ENCODE results near the gene TSPEAR. TPM values are rescaled to one million over a fixed set of nuclear protein-coding genes. Genes with fewer than 3 reads are reported as not detected.
A peak's percentile ranks its signal among the peaks of the same experiment; 100 is the strongest.

Gene TSPEAR
- total RNA-seq, 1 experiment from 2014 or later = 0.32 TPM

DNA sequence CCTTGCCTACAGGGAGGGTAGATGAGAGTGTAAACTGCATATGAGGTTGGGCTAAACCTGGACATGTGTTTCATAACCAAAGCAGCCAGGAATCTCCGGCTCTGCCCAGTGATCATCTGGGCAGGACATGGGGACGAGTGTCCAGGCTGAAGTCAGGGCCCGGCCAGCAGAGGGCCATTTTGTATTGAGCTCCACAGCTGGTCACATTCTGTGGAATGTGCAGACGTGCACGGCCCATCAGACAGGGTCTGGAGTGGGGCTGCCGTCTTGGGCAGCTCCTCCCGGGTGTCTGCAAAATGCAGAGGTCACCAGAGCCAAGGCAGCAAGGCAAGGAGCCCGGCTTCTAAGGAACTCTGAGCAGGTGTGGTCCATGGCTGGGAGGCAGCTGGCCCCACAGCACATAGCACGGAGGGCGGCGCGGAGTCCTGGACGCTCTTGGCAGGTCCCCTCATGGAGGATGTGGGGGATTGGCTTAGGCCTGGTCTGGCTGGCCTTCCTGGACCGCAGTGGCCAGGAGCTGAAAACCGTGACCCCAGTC is 249.8 kb downstream of the TSPEAR start:
- Mint-ChIP-seq H3K4me1 (ENCODE audit: low read depth, unreplicated experiment) (peaks cover 7% of the 10 kb centered on the region), H3K27ac (ENCODE audit: unreplicated experiment) (no peak overlapping the region), H3K27me3 (ENCODE audit: insufficient read depth, unreplicated experiment) (no peaks in the 10 kb centered on the region), H3K9me3 (ENCODE audit: unreplicated experiment) (peaks cover 9% of the 10 kb centered on the region), H3K4me3 (ENCODE audit: unreplicated experiment) (no peak overlapping the region), H3K36me3 (ENCODE audit: insufficient read depth, unreplicated experiment) (no peaks in the 10 kb centered on the region)
- CTCF ChIA-PET = interaction anchor here (0.5 to 1.0 kb wide), 4 partner anchors 81 to 332 kb away, joined by 3 to 4 read pairs (median 4); partner anchors contain the start of gene CFAP410
- no TSS peak for BruUV-seq (replicated peaks)
- Histone ChIP-seq H3K4me1 (peaks cover 20% of the 10 kb centered on the region), H3K36me3 (ENCODE audit: control insufficient read depth, insufficient read depth, low read length) (no peaks in the 10 kb centered on the region), H3K27me3 (replicated peaks; ENCODE audit: control insufficient read depth, insufficient read depth, low read length) (no peaks in the 10 kb centered on the region), H3K9me3 (no peaks in the 10 kb centered on the region), H3K4me3 (ENCODE audit: low read depth, low read length) (no peak overlapping the region)
- TF ChIP-seq, protein P1, sequence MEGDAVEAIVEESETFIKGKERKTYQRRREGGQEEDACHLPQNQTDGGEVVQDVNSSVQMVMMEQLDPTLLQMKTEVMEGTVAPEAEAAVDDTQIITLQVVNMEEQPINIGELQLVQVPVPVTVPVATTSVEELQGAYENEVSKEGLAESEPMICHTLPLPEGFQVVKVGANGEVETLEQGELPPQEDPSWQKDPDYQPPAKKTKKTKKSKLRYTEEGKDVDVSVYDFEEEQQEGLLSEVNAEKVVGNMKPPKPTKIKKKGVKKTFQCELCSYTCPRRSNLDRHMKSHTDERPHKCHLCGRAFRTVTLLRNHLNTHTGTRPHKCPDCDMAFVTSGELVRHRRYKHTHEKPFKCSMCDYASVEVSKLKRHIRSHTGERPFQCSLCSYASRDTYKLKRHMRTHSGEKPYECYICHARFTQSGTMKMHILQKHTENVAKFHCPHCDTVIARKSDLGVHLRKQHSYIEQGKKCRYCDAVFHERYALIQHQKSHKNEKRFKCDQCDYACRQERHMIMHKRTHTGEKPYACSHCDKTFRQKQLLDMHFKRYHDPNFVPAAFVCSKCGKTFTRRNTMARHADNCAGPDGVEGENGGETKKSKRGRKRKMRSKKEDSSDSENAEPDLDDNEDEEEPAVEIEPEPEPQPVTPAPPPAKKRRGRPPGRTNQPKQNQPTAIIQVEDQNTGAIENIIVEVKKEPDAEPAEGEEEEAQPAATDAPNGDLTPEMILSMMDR (IDR thresholded peaks at IDR 0.05; ENCODE audit: insufficient read depth in 1 of 2, low read depth in 1 of 2, low read length in 1 of 2, severe bottlenecking in 1 of 2, unreplicated experiment in 1 of 2) = peak; percentile 38 to 45
- intact Hi-C loops (cut with micrococcal nuclease; ENCODE audit: unreplicated experiment) = no loop called here
- POLR2A ChIA-PET = no interaction called here
- DNase-seq = peak in 1 of 2 experiments; percentile 43

DNA sequence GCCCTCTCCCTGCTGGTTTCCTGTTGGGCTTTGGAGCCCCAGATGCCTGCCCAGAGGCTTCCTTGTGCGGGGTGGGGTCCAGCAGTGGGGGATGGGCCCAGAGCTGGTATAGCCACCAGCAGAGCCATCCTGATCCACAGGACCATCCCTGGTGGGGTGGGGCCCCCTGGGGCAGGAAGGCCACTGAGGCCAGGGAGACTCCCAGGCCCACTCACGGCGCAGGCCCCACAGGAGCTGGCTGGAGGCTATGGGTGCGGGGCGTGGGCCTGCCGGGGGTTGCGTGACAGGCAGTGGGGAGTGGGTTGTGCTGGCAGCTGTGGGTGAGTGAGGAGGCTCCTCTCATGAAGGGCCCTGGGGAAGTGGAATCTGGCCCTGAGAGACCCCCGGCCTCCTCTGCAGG is 250.4 kb downstream of the TSPEAR start:
- peaks cover 24% of the 10 kb centered on the region for H3K4me1 ChIP-seq
- Mint-ChIP-seq H3K9me3 (ENCODE audit: unreplicated experiment) (peaks cover 5% of the 10 kb centered on the region), H3K36me3 (ENCODE audit: insufficient read depth, unreplicated experiment) (no peaks in the 10 kb centered on the region), H3K4me3 (ENCODE audit: unreplicated experiment) (no peak overlapping the region), H3K27ac (ENCODE audit: unreplicated experiment) (no peak overlapping the region), H3K27me3 (ENCODE audit: insufficient read depth, unreplicated experiment) (no peaks in the 10 kb centered on the region), H3K4me1 (ENCODE audit: low read depth, unreplicated experiment) (peaks cover 7% of the 10 kb centered on the region)
- H3K4me3 ChIP-seq (ENCODE audit: low read depth, low read length) = no peak overlapping the region
- intact Hi-C loops (cut with micrococcal nuclease; ENCODE audit: unreplicated experiment) = no loop called here
- POLR2A ChIA-PET = no interaction called here
- no peaks in the 10 kb centered on the region for H3K36me3 ChIP-seq (ENCODE audit: control insufficient read depth, insufficient read depth, low read length)
- TF ChIP-seq, protein P1 (IDR thresholded peaks at IDR 0.05; ENCODE audit: insufficient read depth in 1 of 2, low read depth in 1 of 2, low read length in 1 of 2, severe bottlenecking in 1 of 2, unreplicated experiment in 1 of 2) = no peak
- BruUV-seq (replicated peaks) = no TSS peak
- H3K9me3 ChIP-seq = no peaks in the 10 kb centered on the region
- H3K27me3 ChIP-seq (replicated peaks; ENCODE audit: control insufficient read depth, insufficient read depth, low read length) = no peaks in the 10 kb centered on the region
- CTCF ChIA-PET = interaction anchor here (1.0 kb wide), 2 partner anchors 122 to 281 kb away, joined by 4 read pairs; partner anchors contain the start of gene CFAP410
- DNase-seq = no peak

DNA sequence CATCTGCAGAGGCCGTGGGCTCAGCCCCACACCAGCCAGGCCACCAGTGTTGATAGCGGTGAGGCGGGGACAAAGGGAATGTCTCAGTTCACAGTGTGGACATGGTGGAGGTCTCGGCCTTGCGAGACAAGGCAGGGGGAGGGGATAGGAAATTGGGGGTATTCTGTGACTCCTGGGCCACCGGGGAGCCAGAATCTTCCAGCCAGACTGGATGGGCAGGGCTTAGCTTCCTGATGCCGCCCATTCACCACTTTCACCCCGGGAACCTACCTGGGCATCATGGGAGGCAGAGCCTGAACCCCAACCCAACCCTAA is 251.0 kb downstream of the TSPEAR start:
- H3K9me3 Mint-ChIP-seq (ENCODE audit: unreplicated experiment) = no peaks in the 10 kb centered on the region
- Histone ChIP-seq H3K4me3 (ENCODE audit: low read depth, low read length) (no peak overlapping the region), H3K36me3 (ENCODE audit: control insufficient read depth, insufficient read depth, low read length) (no peaks in the 10 kb centered on the region), H3K27me3 (replicated peaks; ENCODE audit: control insufficient read depth, insufficient read depth, low read length) (no peaks in the 10 kb centered on the region), H3K4me1 (peaks cover 26% of the 10 kb centered on the region), H3K9me3 (no peaks in the 10 kb centered on the region)
- no TSS peak for BruUV-seq (replicated peaks)
- H3K27ac Mint-ChIP-seq (ENCODE audit: unreplicated experiment) = no peak overlapping the region
- H3K27me3 Mint-ChIP-seq (ENCODE audit: insufficient read depth, unreplicated experiment) = no peaks in the 10 kb centered on the region
- no peak for DNase-seq
- CTCF ChIA-PET = no interaction called here
- TF ChIP-seq, protein P1 (IDR thresholded peaks at IDR 0.05; ENCODE audit: insufficient read depth in 1 of 2, low read depth in 1 of 2, low read length in 1 of 2, severe bottlenecking in 1 of 2, unreplicated experiment in 1 of 2) = no peak
- H3K36me3 Mint-ChIP-seq (ENCODE audit: insufficient read depth, unreplicated experiment) = no peaks in the 10 kb centered on the region
- no peak overlapping the region for H3K4me3 Mint-ChIP-seq (ENCODE audit: unreplicated experiment)
- intact Hi-C loops (cut with micrococcal nuclease; ENCODE audit: unreplicated experiment) = no loop called here
- H3K4me1 Mint-ChIP-seq (ENCODE audit: low read depth, unreplicated experiment) = peaks cover 7% of the 10 kb centered on the region
- POLR2A ChIA-PET = no interaction called here

Measured in Caco-2 (cell line).